Stimulated activated naive CD8-positive, alpha-beta T cell treated with anti-CD3 and anti-CD28 coated beads, Interleukin-15, Interleukin-2, amounts not matched to agents 100 ng/mL and 50 ng/mL, for 24 hours (primary cell): Measurements from ENCODE around the gene CWC22.
A peak's percentile ranks its signal among the peaks of the same experiment; 100 is the strongest.
"Not testable (repeated sequence)": the region's sequence is repeated elsewhere in the genome, so short reads cannot be mapped to it uniquely, and the experiment has no call there.

Source experiments
- H3K27ac Mint-ChIP-seq: one replicate; pipeline ENCODE4 v1.8.0; 2021; ENCODE audit warnings: mild to moderate bottlenecking, mixed read lengths
- H3K27me3 Mint-ChIP-seq: one replicate; pipeline ENCODE4 v1.8.0; 2021; ENCODE audit warnings: mixed read lengths
- H3K36me3 Mint-ChIP-seq: one replicate; pipeline ENCODE4 v1.8.0; 2021; ENCODE audit warnings: low read depth, mixed read lengths
- H3K4me1 Mint-ChIP-seq: one replicate; pipeline ENCODE4 v1.8.0; 2021; ENCODE audit warnings: low read depth, mixed read lengths
- H3K4me3 Mint-ChIP-seq: one replicate; pipeline ENCODE4 v1.8.0; 2021; ENCODE audit warnings: mild to moderate bottlenecking, mixed read lengths
- H3K9me3 Mint-ChIP-seq: one replicate; pipeline ENCODE4 v1.8.0; 2021; ENCODE audit warnings: mixed read lengths

CWC22 gene

DNA sequence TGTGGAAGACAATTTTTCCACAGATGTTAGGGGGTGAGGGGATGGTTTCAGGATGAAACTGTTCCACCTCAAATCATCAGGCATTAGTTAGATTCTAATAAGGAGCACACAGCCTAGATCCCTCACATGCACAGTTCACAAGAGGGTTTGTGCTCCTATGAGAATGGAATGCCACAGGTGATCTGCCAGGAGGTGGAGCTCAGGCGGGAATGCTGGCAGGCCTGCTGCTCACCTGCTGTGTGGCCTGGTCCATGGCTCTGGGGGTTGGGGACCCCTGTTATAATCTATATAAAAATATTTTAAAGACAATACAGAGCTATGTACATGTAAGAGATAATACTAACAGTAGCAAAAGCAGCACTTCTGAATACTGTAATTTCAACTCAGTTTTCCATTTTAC is 19.2 kb downstream of the CWC22 start:
- peaks cover 90% of the 10 kb centered on the region for H3K36me3 Mint-ChIP-seq
- no peak overlapping the region for H3K27ac Mint-ChIP-seq
- H3K9me3 Mint-ChIP-seq, result no peaks in the 10 kb centered on the region
- peaks cover 28% of the 10 kb centered on the region for H3K4me1 Mint-ChIP-seq
- no peak overlapping the region for H3K4me3 Mint-ChIP-seq
- H3K27me3 Mint-ChIP-seq, result no peaks in the 10 kb centered on the region

DNA sequence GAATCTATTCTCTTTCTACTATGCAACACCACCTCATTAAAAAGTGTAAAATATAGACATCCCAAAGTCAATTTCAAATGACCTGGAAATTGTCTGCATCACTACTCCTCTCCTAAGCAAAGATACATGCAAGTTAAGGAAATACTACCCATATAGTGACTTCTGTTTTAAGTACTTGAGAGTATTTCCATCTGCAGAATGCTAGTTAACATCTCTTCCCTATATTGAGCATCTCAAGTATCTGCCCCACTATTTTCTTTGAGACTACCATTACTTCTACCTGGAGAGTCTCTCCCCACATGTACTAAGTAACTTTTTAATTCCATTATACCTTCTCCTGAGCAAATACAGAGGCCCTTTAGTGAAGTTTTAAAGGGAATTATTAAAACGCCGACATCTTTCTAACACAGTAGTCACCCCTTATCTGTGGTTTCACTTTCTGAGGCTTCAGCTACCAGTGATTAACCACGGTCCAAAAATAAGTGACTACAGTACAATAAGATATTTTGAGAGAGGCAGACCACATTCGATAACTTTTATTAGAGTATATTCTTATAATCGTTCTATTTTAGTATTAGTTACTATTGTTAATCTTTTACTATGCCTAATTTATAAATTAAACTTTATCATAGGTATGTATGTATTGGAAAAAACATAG is 21.8 kb downstream of the CWC22 start:
- no peak overlapping the region for H3K27ac Mint-ChIP-seq
- peaks cover 84% of the 10 kb centered on the region for H3K36me3 Mint-ChIP-seq
- H3K4me3 Mint-ChIP-seq, result no peak overlapping the region
- H3K4me1 Mint-ChIP-seq, result peaks cover 5% of the 10 kb centered on the region
- H3K27me3 Mint-ChIP-seq, result no peaks in the 10 kb centered on the region
- H3K9me3 Mint-ChIP-seq, result no peaks in the 10 kb centered on the region

DNA sequence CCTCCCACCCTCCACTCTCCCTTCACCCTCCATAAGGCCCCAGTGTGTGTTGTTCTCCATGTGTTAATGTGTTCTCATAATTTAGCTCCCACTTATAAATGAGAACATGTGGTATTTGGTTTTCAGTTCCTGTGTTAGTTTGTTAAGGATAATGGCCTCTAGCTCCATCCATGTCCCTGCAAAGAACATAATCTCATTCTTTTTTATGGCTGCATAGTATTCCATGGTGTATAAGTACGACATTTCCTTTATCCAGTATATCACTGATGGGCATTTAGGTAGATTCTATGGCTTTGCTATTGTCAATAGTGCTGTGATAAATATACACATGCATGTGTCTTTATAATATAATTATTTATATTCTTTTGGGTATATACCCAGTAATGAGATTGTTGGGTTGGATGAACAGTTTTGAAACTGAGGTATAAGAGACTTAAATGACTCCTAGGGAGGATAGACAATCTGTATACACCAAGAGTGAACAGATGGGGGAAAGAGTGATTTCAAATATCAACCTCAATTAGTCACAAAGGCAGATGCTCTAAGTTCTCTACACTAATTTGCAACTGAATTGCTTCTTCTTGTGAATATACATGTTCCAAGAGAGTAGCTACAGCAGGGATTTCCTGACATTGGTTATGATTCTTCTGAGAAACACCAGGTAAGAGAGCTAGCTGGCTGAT is 23.7 kb downstream of the CWC22 start:
- Mint-ChIP-seq H3K36me3 (peaks cover 86% of the 10 kb centered on the region), H3K27me3 (no peaks in the 10 kb centered on the region), H3K4me1 (peaks cover 3% of the 10 kb centered on the region), H3K4me3 (no peak overlapping the region), H3K9me3 (no peaks in the 10 kb centered on the region), H3K27ac (peak overlapping the region; percentile 19)

DNA sequence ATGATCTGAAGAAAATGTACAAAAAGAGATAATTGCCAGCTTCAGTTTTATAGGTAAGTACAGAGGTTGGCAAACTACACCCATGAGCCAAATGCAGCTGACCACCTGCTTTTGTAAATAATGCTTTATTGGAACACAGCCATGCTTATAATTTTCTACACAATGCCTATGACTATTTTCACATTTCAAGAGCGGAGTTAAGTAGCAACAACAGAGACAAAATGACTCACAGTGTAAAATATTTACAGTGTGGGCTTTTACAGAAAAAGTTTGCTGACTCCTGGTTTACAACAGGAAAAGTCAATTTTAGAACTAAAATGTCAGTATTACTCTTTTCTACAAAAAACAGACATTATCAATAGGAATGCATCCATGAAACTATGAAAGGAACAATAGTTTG is 26.0 kb downstream of the CWC22 start:
- H3K9me3 Mint-ChIP-seq, result no peaks in the 10 kb centered on the region
- H3K4me3 Mint-ChIP-seq, result no peak overlapping the region
- H3K4me1 Mint-ChIP-seq, result peaks cover 3% of the 10 kb centered on the region
- peaks cover 82% of the 10 kb centered on the region for H3K36me3 Mint-ChIP-seq
- H3K27ac Mint-ChIP-seq, result no peak overlapping the region
- no peaks in the 10 kb centered on the region for H3K27me3 Mint-ChIP-seq

DNA sequence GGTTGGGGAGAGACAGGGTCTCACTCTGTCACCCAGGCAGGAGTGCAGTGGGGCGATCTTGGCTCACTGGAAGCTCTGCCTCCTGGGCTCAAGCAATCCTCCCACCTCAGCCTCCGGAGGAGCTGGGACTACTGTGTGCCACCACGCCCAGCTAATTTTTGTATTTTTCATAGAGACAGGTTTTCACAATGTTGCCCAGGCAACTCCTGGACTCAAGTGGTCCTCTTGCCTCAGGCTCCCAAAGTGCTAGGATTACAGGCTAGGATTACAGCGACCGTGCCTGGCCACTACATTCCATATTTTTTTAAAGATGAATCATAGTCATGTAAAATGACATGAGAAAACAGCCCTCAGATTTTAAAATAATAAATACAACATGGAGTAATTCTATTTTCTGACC is 32.3 kb downstream of the CWC22 start:
- H3K4me1 Mint-ChIP-seq, result no peaks in the 10 kb centered on the region
- H3K27me3 Mint-ChIP-seq, result no peaks in the 10 kb centered on the region
- no peaks in the 10 kb centered on the region for H3K9me3 Mint-ChIP-seq
- no peak overlapping the region for H3K27ac Mint-ChIP-seq
- no peak overlapping the region for H3K4me3 Mint-ChIP-seq
- peaks cover 67% of the 10 kb centered on the region for H3K36me3 Mint-ChIP-seq

DNA sequence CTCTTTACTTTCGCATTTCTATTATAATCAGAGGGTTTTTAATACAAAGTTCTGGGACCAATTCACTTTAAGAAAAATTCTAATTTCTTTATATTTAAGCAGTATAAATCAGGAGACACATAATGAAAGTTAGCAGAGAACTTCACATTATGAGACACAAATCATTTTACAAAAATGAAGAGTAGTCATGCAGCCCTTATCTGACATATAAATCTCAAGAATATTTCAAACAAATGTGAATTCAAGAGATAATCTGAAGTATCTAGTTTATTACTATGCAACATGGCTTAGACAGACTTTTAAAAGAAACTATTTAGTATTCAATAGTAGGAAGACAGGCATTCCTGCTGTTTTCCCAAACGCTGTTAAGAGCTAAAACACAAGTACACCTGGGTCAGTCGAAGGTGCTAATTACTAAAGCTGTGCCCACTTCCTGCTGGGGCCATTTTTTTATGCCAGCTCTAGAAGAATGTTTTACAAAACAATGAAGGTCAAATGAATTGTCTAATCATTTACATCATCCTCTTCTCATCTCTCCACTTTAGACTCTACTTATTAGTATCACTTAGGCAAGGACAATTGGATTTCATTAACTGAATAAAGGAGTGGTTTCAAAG is 40.2 kb downstream of the CWC22 start:
- Mint-ChIP-seq H3K27me3 (no peaks in the 10 kb centered on the region), H3K36me3 (peaks cover 71% of the 10 kb centered on the region), H3K4me1 (peaks cover 10% of the 10 kb centered on the region), H3K9me3 (no peaks in the 10 kb centered on the region), H3K27ac (peak overlapping the region; percentile 21), H3K4me3 (no peak overlapping the region)

DNA sequence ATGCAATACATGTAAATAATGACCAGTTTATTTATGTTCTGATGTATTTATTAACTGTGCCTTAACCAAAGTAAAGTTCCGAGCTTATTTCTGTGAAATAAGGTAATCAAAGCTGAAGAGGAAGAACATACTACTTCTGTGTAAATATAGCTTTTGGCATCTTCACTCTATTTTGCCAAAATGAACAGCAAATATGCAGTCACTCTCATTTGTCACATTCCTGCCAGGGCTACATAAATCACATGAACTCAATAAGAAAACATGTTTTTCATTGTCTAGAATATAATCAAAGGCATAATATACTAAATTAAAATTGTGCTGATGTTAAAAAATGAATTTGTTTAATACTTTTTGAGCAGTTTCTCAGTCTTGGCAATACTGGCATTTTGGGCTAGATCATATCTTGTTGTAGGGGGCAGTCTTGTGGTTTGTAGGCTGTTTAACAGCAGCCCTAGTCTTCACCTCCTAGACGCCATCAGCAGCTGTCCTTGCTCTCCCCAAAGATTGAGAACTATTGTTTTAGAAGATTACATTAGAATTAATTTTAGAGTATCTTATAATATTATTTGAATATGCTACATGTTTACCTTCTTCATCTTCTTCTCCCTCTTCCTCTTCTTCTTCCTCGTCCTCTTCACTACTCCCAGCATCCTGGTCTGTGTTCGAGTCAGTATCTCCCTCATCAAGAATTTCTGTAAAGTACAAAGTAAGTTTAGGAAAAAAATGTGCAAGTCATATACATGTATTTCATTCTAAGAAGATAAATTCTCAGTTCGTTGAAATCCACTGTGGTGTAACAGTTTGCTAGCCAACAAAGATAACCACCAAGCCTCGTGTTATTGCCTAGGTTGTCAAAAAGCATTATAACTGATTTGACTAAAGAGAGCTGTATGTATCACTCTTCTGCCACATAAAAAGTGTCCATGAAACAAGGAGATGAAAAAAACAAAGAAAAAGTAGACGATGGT is 41.5 kb downstream of the CWC22 start:
- Mint-ChIP-seq H3K4me1 (peaks cover 10% of the 10 kb centered on the region), H3K9me3 (no peaks in the 10 kb centered on the region), H3K36me3 (peaks cover 72% of the 10 kb centered on the region), H3K4me3 (no peak overlapping the region), H3K27ac (no peak overlapping the region), H3K27me3 (no peaks in the 10 kb centered on the region)

DNA sequence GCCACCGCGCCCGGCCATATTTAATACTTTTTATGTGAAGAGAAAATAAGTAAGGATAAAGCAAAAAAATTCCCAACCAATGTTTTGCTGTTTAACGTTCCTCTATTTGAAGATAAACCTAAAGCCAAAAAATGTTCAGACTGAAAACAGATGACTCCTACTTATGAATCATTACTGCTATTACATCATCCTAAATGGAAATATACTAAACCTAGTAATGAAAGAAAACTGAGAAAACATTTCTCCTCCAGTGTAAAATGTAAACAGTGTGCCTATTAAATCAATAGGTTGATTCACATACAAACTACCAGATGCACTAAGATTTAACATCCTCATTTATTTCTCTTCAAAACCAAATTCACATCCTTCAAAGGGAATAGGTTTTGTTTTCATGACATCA is 43.5 kb downstream of the CWC22 start:
- Mint-ChIP-seq H3K27ac (peak overlapping the region; percentile 18), H3K4me1 (peaks cover 10% of the 10 kb centered on the region), H3K4me3 (no peak overlapping the region), H3K9me3 (no peaks in the 10 kb centered on the region), H3K36me3 (peaks cover 56% of the 10 kb centered on the region), H3K27me3 (no peaks in the 10 kb centered on the region)

DNA sequence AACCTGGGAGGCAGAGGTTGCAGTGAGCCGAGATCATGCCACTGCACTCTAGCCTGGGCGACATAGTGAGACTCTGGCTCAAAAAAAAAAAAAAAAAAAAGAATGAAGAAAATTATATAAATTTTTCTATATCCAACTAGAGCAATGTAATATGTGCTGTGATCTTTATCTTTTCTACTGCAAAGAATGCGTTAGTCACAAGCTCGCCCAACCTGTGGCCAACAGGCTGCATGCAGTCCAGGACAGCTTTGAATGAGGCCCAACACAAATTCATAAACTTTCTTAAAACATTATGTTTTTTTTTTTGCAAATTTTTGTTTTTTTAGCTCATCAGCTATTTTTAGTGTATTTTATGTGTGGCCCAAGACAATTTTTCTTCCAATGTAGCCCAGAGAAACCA is 48.8 kb downstream of the CWC22 start:
- peaks cover 39% of the 10 kb centered on the region for H3K36me3 Mint-ChIP-seq
- H3K27ac Mint-ChIP-seq, H3K4me3 Mint-ChIP-seq, H3K4me1 Mint-ChIP-seq, H3K27me3 Mint-ChIP-seq, H3K9me3 Mint-ChIP-seq: not testable (repeated sequence)

DNA sequence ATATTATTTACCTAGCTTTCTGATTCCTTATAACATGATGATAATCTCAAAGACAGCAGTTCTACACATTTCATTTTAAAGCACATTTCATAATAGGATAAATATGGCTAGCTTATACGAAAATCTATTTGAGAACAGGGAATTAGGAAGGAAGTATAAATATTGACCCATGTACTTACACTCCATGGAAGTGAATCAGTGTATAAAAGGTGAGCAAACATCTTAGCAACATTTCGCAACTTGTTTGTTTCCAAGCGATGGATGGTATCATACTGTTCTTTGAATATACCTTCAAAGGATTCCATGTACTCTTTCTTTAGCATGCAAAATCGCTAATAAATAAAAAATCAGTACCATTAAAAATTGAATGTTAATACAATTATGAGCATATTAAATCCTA is 53.1 kb downstream of the CWC22 start:
- no peaks in the 10 kb centered on the region for H3K4me1 Mint-ChIP-seq

DNA sequence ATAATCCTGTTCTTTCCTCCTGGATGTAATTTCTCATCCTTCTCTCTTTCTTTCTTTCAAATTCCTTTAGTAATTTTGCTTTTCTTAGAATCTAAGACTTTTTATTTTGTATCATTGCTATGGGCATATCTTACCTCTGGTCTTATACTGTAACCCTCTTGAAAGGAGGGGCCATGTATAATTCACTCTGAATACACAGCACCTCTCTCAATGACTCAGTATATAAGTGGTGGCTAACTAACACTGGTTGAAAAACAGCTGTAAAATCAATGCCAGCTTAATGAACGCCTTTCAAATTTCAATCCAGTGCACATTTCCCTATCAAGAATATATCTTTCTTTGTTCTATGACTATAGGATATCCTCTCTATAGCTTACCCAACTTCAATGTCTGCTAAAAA is 53.7 kb downstream of the CWC22 start:
- Mint-ChIP-seq H3K36me3 (peaks cover 67% of the 10 kb centered on the region), H3K9me3 (no peaks in the 10 kb centered on the region), H3K4me3 (no peak overlapping the region), H3K4me1 (peaks cover 3% of the 10 kb centered on the region), H3K27me3 (no peaks in the 10 kb centered on the region), H3K27ac (no peak overlapping the region)

More for the DNA sequence above, 53.1 kb downstream of the CWC22 start:
- Mint-ChIP-seq H3K27ac (no peak overlapping the region), H3K27me3 (no peaks in the 10 kb centered on the region), H3K9me3 (no peaks in the 10 kb centered on the region), H3K36me3 (peaks cover 60% of the 10 kb centered on the region), H3K4me3 (no peak overlapping the region)

DNA sequence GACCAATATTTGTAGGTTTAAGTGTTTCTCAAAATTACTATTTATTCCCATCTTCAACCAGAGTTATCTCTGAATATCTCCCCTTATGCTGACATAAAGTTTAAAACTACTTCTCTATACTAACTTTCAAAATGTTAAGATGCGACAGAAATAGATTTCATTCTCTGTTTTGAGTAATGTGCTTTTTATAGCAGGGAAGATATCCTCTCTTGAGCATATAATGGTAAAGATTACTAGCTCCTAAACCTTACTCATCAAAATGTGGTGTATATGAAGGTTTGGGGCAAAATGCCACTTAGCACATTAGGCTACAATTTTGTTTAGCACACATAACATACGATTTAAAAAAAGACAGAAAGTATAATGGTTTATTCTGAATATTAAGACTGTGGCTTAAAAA is 54.4 kb downstream of the CWC22 start:
- Mint-ChIP-seq H3K36me3 (peaks cover 70% of the 10 kb centered on the region), H3K27ac (no peak overlapping the region), H3K9me3 (no peaks in the 10 kb centered on the region), H3K4me3 (no peak overlapping the region), H3K27me3 (no peaks in the 10 kb centered on the region), H3K4me1 (peaks cover 4% of the 10 kb centered on the region)

DNA sequence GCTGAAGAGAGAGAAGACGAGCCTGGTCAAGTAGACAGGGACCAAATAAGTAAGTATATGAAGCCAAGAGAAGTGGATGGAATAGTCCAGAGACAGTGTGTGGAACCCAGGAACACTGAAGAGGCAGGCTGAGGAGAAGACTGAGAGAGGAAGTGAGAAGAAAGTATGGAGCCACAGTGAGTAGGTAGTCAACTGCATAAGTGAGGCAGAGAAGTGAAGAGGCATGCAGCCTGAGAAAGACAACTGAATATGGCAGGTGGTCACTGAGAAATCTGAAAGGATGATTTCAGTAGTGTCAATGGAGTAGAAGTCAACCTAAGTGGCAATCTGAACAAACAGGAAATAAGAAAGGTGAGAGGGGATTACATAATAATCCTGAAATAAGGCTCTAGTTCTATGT is 55.4 kb downstream of the CWC22 start:
- H3K4me1 Mint-ChIP-seq, result peaks cover 4% of the 10 kb centered on the region
- no peaks in the 10 kb centered on the region for H3K27me3 Mint-ChIP-seq
- H3K4me3 Mint-ChIP-seq, result no peak overlapping the region
- peaks cover 69% of the 10 kb centered on the region for H3K36me3 Mint-ChIP-seq
- H3K9me3 Mint-ChIP-seq, result no peaks in the 10 kb centered on the region
- no peak overlapping the region for H3K27ac Mint-ChIP-seq

DNA sequence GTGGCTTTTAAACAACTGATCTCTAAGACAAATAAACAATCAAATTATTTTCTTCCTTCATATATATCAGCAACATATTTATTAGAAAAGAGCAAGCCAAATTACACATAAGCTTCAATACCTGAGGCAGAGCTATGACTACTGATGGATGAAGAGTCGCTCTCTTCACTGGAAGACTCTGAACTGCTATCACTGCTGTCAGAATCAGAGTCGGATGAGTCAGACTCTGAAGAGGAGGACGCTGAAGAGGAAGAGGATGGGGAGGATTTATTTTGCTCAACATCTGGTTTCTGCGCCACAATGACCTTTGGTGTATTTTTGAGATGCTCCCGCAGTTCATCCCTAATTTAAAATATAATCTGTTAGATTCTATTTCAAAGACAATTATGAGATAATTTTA is 56.7 kb downstream of the CWC22 start:
- H3K9me3 Mint-ChIP-seq, result no peaks in the 10 kb centered on the region
- no peaks in the 10 kb centered on the region for H3K27me3 Mint-ChIP-seq
- H3K4me3 Mint-ChIP-seq, result no peak overlapping the region
- H3K4me1 Mint-ChIP-seq, result peaks cover 4% of the 10 kb centered on the region
- H3K27ac Mint-ChIP-seq, result no peak overlapping the region
- H3K36me3 Mint-ChIP-seq, result peaks cover 72% of the 10 kb centered on the region

DNA sequence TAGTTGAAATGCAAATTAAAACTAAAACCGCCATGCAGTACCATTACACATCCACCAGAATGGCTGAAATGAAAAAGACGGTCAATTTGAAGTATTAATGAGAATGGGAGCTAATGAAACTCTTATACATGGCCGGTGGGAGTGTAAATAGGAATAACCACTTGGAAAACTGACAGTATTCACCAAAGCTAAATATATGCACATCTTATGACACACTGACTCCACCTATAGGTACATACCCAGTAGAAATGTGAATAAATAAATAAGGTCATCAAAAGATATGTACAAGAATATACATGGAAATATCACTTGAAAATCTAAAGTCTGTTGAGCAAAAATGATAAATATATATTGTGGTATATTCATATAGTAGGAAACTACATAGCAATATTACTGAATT is 57.7 kb downstream of the CWC22 start:
- H3K27ac Mint-ChIP-seq, result no peak overlapping the region
- no peaks in the 10 kb centered on the region for H3K27me3 Mint-ChIP-seq
- peaks cover 76% of the 10 kb centered on the region for H3K36me3 Mint-ChIP-seq
- peaks cover 4% of the 10 kb centered on the region for H3K4me1 Mint-ChIP-seq
- no peaks in the 10 kb centered on the region for H3K9me3 Mint-ChIP-seq
- H3K4me3 Mint-ChIP-seq, result no peak overlapping the region
